DMS153 treated with DMSO at 0.1 percent for 48 hours (cell line): Measurements from ENCODE around the gene VPS37D.
"Not testable (repeated sequence)": the region's sequence is repeated elsewhere in the genome, so short reads cannot be mapped to it uniquely, and the experiment has no call there.

ENCODE experiments used
- DNase-seq: peaks from one replicate; lab custom pipeline; 2025; ENCODE audit not compliant: unreplicated experiment; lab: John Stamatoyannopoulos, UW

VPS37D gene, protein sequence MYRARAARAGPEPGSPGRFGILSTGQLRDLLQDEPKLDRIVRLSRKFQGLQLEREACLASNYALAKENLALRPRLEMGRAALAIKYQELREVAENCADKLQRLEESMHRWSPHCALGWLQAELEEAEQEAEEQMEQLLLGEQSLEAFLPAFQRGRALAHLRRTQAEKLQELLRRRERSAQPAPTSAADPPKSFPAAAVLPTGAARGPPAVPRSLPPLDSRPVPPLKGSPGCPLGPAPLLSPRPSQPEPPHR

DNA sequence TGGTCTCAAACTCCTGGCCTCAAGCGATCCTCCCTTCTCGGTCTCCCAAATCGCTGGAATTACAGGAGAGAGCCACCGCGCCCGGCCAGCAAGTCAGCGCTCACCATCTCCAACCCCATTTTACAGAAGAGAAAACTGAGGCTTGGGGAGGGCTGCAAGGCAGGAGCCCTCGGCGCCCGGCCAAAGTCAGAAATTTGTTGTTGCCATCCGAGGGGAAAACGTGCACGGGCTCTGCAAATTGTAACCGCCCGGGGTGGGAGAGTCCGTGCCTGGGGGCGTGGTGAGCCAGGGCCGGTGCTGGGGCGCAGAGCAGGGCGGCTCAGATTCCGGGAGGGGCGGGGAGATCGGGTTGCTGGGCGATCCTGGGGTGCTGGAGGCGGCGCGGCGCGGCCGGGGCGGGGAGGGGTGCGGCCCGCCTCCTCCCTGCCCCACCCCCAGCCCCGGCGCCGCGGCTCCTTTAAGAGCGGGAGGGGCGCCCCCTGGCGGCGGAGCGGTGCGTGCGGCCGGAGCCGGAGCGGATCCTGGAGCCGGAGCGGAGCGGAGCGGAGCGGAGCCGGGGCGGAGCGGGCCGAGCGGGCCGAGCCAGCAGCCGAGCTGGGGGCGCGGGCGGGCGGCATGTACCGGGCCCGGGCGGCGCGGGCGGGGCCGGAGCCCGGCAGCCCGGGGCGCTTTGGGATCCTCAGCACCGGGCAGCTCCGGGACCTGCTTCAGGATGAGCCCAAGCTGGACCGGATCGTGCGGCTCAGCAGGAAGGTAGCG, at the start of gene VPS37D:
Gene VPS37D, plus strand, starts transcription at position 488 of the 759 bp plus-strand sequence. Its CDS starts 128 bp downstream, at position 616.
- DNase-seq = peak; percentile 49

DNA sequence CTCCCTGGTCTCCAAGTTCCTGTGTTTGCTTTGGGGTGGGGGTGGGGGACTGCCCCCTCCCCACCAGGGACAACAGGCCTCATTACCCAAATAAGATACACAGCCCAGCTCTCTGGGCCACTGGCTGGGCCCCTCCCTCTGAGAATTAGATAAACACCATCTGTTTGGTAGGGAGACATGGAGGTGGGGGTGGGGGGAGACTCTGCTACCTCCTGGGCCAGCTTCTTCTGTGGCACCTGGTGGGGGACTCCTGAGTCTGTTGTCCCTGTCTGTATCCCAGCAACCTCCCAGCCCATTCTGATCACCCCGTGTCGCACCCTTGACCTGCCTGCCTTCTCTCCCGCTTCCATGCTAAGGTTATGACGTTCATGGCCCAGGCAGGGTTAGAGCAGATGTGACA, 49.1 kb upstream of the VPS37D start:
- no peak for DNase-seq

DNA sequence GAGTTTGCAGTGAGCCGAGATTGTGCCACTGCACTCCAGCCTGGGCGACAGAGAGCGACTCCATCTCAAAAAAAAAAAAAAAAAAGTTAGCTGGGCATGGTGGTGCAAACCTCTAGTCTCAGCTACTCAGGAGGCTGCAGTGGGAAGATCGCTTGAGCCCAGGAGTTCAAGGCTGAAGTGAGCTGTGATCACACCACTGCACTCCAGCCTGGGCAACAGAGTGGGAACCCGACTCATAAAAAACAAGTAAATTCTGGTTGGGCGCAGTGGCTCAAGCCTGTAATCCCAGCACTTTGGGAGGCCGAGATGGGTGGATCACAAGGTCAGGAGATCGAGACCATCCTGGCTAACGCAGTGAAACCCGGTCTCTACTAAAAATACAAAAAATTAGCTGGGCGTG, 48.2 kb upstream of the VPS37D start:
- not testable (repeated sequence) for DNase-seq

DNA sequence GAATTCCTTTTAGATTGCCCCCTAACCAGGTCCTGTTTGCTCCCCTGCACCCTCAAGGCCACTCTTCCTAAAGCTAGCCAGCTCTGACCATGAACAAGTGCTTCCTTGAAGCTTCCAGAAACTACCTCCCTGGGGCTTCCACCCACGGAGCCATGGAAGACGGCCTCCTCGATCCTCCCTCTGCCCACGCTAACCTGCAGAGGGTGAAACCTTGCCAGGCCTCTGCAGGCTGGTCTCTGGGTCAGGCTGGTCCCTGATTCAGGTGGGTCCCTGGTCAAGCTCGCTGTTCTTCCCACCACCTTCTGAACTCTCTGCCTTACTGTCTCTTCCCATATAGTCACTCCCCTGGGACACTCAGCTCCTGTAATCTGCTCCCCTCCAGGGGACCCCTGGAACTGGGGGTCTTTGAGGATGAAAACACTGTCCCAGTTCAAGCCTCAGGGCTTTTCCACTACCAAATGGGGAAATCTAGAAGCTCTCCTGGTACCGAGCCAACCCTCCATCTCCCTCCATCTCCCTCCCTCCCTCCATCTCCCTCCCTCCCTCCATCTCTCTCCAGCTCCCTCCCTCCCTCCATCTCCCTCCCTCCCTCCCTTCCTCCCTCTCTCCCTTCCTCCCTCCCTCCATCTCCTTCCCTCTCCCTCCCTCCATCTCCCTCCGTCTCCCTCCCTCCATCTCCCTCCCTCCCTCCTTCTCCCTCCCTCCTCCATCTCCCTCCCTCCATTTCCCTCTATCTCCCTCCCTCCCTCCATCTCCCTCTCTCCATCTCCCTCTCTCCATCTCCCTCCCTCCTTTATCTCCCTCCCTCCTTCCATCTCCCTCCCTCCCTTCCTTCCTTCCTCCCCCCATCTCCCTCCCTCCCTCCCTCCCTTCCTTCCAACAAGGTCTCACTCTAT, 46.2 kb upstream of the VPS37D start:
- no peak for DNase-seq

DNA sequence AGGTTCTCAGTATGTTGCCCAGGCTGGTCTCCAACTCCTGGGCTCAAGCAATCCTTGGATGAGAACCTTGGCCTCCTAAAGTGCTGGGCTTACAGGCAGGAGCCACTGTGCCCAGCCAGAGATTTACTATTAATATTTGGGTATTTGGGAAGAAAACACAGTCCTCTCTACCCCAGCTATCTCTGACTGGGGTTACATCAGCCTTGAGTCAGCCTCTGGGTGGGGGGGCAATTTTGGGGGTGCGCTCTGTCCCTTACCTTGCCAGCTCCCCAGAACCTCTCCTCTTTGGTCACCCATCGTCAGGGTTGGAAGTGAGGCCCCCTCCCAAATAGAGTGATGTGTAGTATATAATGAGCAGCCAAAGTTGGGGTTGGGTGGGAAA, 45.1 kb upstream of the VPS37D start:
- DNase-seq = no peak

DNA sequence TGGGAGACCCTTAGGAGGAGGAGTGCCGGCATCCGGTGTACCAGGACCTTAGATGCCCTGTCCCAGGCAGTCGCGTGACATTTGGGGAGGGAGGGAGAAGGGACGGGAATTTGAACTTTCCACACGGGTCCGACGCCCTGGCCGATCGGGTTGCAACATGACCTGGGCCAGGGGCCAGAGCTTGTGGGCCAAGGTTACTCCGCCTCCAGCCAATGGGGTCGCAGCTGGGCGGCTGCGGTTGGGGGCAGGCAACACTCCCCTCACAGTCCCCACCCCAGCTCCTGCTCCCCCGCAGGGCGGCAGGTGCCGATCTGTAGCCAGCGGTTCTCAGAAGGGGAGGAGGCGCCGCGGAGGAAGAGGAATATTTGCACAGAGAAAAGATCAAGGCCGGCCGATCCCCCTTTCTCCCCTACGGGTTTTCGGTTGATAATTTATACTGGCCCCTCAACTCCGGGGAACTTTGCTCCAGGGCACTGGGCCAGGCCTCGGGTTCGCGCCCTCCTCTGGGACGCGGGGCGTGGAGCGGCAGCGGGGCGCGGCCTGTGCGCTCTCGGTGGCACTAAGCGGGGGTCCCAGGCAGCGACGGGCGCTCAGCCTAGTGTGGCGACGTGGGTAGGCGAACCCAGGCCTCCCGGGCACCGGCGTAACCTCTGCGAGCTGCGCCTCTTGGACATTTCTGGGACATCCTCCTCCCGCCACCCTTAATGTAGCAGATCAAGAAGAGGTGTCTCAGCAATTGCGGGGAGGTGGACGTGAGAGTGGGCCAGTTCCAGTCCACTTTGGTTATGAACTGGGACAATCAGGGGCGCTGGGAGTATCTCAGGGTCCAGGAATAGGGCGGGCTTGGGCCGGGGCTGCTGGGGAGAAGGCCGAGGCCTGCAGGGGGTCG, 44.5 kb upstream of the VPS37D start:
- DNase-seq = no peak

DNA sequence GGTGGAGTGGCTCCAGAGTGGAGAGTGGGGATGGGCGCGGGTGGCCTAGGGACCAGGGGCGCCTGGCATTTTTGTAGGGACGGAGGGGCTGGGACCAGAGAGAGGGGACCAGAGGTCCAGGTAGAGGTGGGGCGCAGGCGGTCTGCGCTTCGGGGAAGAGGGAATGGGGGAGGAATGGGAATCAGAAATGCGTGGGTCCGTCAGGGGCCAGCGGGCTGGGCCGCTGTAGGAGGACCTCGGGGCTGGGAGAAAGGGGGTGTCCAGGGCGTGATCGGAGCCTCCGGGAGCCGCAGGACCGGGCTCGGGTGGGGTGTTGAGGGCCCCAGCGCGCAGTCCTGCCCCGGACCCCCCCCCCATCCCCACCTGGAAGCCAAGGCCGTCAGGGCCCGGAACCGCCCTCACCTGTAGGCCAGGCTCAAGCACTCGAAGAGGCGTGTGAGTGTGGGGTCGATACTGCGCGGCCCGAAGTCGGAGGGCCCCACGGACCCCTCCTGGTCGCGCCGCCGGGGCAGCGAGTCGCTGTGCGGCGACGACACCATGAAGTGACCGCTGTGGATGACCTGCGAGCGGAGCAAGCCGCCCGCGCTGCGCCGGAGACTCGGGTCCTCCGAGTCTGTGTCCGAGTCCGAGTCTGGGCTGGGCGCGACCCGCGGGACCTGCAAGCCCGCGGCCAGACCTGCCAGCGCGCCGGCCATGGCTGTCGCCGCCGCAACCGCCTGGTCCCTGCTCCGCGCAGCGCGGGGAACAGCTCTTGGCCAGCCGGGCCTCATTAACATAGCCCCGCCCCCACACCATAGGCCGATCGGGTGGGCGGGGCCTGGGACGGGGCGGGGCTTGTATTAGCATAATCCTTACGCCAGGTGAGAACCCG, 43.6 kb upstream of the VPS37D start, which contains the start of gene MLXIPL:
Gene MLXIPL, minus strand, starts transcription at position 725 of the 871 bp plus-strand sequence. Its CDS starts 30 bp downstream, at position 695.
- peak; percentile 61 for DNase-seq

DNA sequence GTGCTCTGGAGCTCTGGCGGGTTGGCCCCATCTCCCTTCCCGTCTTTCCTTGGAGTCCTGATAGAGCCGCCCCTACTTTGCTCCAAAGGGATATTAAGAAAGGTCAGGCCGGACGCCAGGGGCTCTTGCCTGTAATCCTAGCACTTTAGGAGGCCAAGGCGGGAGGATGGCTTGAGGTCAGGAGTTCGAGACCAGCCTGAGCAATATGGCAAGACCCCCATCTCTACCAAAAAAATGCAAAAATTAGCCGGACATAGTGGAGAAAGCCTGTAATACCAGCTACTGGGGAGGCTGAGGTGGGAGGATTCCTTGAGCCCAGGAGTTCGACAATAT, 43.0 kb upstream of the VPS37D start:
- DNase-seq = no peak

DNA sequence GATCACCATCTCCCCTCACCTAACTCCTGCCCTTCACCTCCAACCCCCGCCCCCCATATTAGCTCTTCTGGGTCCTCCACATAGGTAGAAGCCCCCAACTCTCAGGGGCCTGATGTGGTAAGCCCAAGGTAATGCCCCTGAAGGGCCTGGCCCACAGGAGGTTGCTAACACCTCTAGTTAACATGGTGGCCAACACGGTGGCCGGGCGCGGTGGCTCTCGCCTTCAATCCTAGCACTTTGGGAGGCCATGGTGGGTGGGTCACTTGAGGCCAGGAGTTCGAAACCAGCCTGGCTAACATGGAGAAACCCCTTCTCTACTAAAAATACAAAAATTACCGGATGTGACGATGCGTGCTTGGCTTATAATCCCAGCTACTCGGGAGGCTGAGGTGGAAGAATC, 42.4 kb upstream of the VPS37D start:
- no peak for DNase-seq

DNA sequence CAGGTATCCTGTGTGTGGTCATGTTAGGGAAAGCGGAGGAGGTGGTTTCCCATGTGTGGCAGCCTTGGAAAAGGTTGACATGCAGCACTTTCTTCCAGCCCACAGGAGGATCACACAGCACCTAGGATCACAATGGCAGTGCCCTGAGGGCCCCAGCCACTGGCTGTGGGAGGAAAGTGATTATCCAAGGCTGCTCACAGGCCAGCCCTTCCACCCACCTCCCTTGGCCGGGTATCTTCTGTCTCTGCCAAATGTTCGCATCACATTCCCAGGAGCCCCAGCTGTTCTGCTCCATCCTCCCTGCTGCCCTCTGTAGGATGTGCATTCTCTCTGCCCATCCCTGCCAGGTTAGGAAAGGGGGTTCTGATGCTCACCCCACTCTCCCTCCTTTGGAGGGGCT, 40.8 kb upstream of the VPS37D start:
- no peak for DNase-seq

DNA sequence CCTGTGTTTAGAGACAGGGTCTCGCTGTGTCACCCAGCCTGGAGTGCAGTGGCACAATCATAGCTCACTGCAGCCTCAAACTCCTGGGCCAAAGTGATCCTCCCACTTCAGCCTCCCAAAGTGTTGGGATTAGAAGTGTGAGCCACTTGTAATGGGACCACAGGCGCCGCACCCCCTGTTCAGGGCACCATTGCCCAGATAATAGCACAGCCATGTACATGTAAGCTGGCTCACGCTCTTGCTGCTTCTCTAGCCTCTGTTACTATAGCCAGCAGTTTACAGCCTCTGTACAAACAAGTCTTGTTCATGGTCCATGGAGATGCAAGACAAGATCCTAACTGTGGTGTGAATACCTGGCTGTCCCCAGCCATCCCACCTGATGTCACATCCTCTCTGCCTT, 39.1 kb upstream of the VPS37D start:
- DNase-seq = no peak

DNA sequence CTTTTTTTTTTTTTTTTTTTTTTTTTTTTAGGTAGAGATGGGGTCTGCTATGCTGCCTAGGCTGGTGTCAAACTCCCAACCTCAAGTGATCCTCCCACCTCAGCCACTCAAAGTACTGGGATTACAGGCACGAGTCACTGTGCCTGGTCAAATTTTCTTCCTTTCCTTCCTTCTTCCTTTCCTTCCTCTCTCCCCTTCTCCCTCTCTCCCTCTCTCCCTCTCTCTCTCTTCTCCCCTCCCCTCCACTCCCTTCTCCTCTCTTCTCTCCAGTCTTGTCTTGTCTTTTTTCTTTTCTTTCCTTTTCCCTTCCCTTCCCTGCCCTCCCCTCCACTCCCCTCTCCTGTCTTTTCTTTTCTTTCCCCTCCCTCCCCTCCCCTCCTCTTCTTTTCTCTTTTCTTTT, 36.1 kb upstream of the VPS37D start:
- DNase-seq = no peak

DNA sequence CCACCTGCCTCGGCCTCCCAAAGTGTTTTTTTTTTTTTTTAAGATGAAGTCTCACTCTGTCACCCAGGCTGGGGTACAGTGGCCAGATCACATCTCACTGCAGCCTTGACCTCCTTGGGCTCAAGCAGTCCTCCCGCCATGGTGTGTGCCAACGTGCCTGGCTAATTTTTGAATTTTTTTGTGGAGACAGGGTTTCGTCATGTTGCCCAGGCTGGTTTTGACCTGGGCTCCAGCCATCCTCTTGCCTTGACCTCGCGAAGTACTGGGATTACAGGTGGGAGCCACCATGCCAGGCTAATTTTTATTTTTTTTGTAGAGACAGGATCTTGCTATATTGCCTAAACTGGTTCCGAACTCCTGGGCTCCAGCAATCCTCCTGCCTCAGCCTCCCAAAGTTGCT, 34.3 kb upstream of the VPS37D start:
- DNase-seq = no peak

DNA sequence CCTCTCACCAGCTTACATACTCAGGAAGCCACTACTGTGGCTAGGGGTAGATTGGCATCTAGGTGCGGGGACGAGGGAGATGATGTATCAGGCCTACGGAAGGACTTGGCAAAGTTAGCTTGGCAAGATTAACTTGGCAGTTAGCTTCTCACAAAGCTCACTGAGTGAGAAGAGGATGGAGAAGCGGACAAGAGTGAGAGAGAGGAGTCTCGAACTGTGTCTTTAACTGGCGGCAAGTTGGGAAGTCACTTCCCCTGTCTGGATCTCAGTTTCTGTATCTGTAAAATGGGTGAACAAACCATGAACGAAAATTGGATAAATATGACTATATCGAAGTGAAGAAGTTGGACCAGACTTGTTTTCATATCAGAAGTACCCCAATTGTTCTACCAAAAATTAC, 33.8 kb upstream of the VPS37D start:
- no peak for DNase-seq

DNA sequence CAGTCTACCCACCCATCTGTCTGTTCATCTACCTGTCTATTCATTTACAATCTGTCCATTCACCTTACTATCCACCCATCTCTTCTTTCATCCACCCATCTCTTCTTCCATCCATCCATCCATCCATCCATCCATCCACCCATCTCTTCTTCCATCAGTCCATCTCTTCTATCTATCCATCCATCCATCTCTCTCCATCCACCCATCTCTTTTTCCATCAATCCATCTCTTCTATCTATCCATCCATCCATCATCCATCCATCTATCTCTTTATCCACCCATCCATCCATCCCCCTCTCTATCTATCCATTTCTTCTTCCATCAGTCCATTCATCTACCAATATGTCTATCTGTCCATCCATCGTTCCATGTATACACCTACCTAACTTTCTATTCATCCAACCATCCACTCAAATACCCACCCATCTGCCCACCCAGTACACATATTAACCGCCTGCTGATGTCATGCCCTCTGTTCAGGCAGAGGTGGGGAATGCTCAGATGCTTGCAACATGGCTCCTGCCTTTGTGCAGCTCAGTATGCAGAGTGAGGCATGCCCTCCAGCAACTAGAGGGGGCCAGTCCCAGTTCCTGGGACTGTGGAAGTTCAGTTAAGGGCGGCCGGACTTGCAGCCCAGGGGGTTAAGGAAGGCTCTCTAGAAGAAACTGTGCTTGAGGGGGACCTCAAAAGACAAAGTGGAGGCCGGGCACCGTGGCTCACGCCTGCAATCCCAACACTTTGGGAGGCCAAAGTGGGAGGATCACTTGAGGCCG, 32.0 kb upstream of the VPS37D start:
- DNase-seq = no peak

DNA sequence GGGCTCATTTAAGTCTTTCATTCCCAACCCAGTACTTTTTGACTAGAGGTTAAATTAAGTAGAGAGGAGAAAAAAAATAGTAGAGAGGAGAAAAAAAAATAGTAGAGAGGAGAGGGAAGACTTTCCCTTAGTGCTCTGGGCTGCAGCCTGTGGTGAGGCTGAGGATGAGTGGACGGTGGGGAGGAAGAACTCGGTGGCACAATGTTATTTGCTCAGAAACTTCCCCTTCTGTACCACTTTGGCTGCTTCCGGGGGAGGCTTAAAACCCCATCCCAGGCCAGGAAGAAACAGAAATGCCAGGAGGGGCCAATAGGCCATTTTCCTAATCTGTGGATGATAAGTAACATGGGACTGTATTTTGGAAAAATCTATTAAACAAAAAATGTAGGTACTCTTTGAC, 28.7 kb upstream of the VPS37D start:
- no peak for DNase-seq

DNA sequence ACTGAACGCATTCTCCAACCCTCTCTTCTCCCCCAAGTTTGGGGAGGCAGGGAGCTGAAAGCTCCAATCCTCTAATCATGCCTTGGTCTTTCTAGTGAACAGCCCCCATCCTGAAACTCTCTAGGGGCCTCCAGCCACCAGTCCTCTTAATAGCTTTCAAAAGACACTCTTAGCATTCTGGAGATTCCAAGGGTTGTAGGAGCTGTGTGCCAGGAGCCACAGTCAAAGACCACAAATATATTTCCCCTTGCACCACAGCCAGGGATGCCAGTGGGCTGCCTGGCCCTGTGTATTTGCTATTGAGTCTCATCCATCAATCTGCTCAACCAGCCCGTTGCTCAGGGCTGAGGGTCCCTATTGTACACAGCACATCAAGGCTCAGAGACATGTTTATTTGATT, 24.8 kb upstream of the VPS37D start:
- no peak for DNase-seq

DNA sequence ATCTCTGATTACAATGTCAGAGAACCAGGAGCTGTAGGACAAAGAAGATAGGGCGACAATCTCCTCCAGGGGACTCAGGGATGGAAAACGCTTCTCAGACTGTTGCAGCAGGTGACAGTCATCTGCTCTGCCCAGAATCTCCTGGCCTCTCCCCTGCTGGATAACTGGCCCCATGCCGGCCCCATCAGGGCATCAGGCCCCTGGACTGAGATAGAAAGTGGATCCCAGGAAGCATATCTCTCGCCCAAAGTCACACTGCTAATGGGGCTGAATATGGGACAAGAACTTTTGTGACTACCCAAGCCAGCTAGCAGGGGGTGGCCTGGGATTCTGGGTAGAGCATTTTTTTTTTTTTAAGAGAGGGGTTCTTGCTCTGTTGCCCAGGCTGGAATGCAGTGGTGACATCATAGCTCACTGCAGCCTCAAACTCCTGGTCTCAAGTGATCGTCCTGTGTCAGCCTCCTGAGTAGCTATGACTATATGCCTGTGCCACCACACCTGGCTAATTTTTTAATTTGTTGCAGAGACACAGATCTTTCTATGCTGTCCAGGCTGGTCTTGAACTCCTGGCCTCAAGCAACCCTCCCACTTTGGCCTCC, 22.8 kb upstream of the VPS37D start:
- DNase-seq = no peak
